Testis (tissue), 3 donors: Measurements from ENCODE around the gene COL4A6. TPM values are rescaled to one million over a fixed set of nuclear protein-coding genes. Genes with fewer than 3 reads are reported as not detected.

Experiments
- DNase-seq: peaks from one replicate; pipeline ENCODE4 v3.0.0-alpha.2; 2019
- H3K27ac ChIP-seq, 2 donors: fragments of 200-600 bp; sonication (generic); one replicate each; pipeline ENCODE4 v1.5.1; 2019
- H3K27me3 ChIP-seq: fragments of 200-600 bp; sonication (generic); one replicate; pipeline ENCODE4 v1.5.1; 2019
- H3K36me3 ChIP-seq: fragments of 200-600 bp; sonication (generic); one replicate; pipeline ENCODE4 v1.5.1; 2017; ENCODE audit warnings: low read depth; ENCODE audit errors: missing control alignments
- H3K4me1 ChIP-seq: fragments of 200-600 bp; sonication (generic); one replicate; pipeline ENCODE4 v1.5.1; 2019
- H3K4me3 ChIP-seq, 2 donors: fragments of 200-600 bp; sonication (generic); one replicate each; pipeline ENCODE4 v1.5.1; 2017 to 2019
- H3K9me3 ChIP-seq: fragments of 200-600 bp; sonication (generic); one replicate; pipeline ENCODE4 v1.5.1; 2017
- POLR2A ChIP-seq: fragments of 450-650 bp; IDR thresholded peaks from one replicate; pipeline ENCODE4 v1.6.1; 2017; ENCODE audit warnings: antibody characterized with exemption, mild to moderate bottlenecking, moderate library complexity
- WGBS, 2 donors: methylation state at CpG; one replicate each; pipeline ENCODE4 v1.1.5; 2018; 5-methylcytosine and 5-hydroxymethylcytosine counted together
- intact Hi-C: fragments of 100-400 bp; cut with DNase I; formaldehyde crosslinking; loops from one replicate; pipeline ENCODE4 v1.15.1; 2023; ENCODE audit warnings: low total_unique reads
- polyA plus RNA-seq: library from polyadenylated mRNA; stranded (reverse); fragments of 350-450 nt; fragmentation: Illumina TruSeq; extraction: RNeasy Lipid Tissue Mini Kit (QIAGEN cat#74804); gene quantifications from one replicate; pipeline ENCODE4 v1.2.3, GENCODE V29; 2014; ENCODE audit warnings: low read depth, low replicate concordance; ENCODE audit not compliant: insufficient read depth
- total RNA-seq, 2 donors: library from RNA; depleted of rRNA; stranded (reverse); fragments of >200 nt; gene quantifications; one replicate each; pipeline ENCODE4 v1.2.3, GENCODE V29; 2016
- TF ChIP-seq, protein P1 (sequence below), 3 experiments: fragments of 450-650 bp in 2 of 3; fragments of 200-600 bp in 1 of 3; sonication (generic) in 1 of 3; IDR thresholded peaks; one replicate each; pipeline ENCODE4 v1.5.1; 2016 to 2019; ENCODE audit warnings: antibody characterized with exemption in 3 of 3, mild to moderate bottlenecking in 2 of 3, moderate library complexity in 1 of 3

The COL4A6 gene
- total and polyA plus RNA-seq, 3 donors from 2014 or later, result 2.4 to 4.9 (median 3.5) TPM

DNA sequence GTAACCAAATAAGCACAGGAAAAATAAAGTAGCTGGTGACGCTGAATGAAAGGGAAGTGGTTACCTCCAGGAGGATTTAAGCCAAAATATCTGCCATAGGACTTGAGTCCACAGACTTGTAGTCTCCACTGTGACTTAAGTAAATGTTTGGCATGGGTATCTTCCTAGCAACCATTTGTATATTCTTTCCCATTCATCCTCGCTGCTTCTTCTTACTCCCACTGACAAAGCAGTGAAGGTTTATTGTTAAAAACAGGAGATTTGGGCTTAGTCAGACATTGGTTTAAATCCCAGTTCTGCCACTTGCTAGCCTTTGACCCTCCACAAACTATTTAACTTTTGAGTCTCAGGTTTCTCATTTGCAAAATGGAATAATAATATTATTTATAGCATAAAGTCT is 22.3 kb downstream of the COL4A6 start:
- intact Hi-C loops, result no loop called here
- Histone ChIP-seq H3K27me3 (no peaks in the 10 kb centered on the region), H3K4me1 (no peaks in the 10 kb centered on the region), H3K36me3 (no peaks in the 10 kb centered on the region), H3K9me3 (no peaks in the 10 kb centered on the region), H3K27ac (no peak overlapping the region), H3K4me3 (no peak overlapping the region)
- TF ChIP-seq, protein P1, sequence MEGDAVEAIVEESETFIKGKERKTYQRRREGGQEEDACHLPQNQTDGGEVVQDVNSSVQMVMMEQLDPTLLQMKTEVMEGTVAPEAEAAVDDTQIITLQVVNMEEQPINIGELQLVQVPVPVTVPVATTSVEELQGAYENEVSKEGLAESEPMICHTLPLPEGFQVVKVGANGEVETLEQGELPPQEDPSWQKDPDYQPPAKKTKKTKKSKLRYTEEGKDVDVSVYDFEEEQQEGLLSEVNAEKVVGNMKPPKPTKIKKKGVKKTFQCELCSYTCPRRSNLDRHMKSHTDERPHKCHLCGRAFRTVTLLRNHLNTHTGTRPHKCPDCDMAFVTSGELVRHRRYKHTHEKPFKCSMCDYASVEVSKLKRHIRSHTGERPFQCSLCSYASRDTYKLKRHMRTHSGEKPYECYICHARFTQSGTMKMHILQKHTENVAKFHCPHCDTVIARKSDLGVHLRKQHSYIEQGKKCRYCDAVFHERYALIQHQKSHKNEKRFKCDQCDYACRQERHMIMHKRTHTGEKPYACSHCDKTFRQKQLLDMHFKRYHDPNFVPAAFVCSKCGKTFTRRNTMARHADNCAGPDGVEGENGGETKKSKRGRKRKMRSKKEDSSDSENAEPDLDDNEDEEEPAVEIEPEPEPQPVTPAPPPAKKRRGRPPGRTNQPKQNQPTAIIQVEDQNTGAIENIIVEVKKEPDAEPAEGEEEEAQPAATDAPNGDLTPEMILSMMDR (IDR thresholded peaks at IDR 0.05), result no peak
- no peak for TF ChIP-seq POLR2A
- WGBS, 2 donors, result 49 to 60% methylated on average over 2 of the region's 2 CpGs
- no peak for DNase-seq

DNA sequence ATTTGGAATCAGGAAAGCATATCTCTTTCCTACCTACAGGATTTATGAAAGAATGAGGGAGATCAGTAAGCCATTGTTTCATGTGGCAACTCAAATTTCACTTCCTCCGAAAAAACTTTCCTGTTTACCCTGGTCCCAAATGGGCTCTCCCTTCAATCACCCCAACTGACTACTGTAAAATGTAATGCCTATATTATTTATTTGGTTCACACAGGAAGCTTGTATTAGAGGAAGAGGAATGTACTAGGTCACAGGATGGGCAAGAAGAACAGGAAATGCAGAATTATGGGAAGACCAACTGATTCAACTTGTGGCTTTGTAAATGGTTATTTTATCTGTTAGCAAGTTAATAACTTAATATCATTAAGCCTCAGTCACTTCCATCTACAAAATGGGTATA is 23.1 kb downstream of the COL4A6 start:
- WGBS, 2 donors, result 79 to 84% methylated on average over 1 of the region's 1 CpG
- Histone ChIP-seq H3K27ac (no peak overlapping the region), H3K4me1 (no peaks in the 10 kb centered on the region), H3K36me3 (no peaks in the 10 kb centered on the region), H3K27me3 (no peaks in the 10 kb centered on the region), H3K4me3 (no peak overlapping the region), H3K9me3 (no peaks in the 10 kb centered on the region)
- no peak for TF ChIP-seq POLR2A
- TF ChIP-seq, protein P1 (IDR thresholded peaks at IDR 0.05), result no peak
- intact Hi-C loops, result no loop called here
- no peak for DNase-seq

DNA sequence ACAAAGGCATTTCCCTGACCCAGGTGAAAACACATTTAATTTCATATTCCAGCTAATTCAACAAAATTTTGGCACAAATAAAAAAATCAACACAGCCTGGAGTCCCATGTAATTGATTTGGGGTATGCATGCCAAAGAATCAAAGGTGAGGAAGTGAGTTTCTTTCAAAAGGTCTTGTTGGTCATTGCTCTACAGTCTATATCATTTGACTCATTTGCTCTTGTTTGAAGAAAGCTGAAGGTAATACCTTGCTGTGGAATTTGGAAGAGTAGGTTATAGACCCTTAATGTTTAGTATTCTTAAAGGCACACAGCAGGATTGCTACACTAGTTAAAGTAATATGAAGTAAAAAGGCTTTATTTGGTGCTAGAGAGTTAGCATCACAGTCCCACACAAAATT is 25.4 kb downstream of the COL4A6 start:
- H3K4me1 ChIP-seq, result no peaks in the 10 kb centered on the region
- H3K27me3 ChIP-seq, result no peaks in the 10 kb centered on the region
- no peak overlapping the region for H3K4me3 ChIP-seq
- intact Hi-C loops, result no loop called here
- no peak for DNase-seq
- no peak for TF ChIP-seq POLR2A
- TF ChIP-seq, protein P1 (IDR thresholded peaks at IDR 0.05), result no peak
- H3K36me3 ChIP-seq, result no peaks in the 10 kb centered on the region
- no peaks in the 10 kb centered on the region for H3K9me3 ChIP-seq
- no peak overlapping the region for H3K27ac ChIP-seq

DNA sequence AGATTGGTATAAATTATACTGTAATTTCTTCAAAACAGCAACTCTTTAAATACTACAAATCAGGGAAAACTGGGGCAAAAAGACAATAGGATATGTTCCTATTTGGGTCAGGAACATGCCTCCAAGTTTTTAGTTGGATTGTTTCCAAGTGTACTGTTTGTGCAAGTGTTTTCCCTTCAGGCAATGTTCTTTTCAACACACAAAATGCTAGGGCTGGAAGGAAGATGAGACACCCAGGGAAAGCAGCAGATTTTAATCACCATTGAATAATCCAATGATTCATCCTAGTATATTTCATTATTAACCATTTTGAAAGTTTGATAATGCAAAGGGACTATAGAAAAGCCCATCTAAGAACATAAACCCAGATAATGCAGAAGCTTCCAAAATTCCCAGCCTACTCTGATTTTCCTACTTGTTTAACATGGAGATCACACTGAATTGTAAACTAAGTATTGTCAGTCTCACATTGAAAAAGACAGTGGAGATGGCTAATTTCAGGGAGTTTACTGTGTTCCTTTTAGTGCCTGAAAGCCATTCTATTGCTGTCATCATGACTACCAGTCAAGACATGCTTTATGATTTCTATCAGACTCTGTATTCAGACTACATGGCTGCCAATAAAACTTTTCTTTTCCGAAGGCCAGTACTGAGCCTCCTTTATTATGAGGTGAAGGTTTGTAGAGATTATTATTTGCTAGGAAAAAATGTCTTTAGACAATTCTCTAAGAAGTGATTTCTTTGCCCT is 38.6 kb downstream of the COL4A6 start:
- no peaks in the 10 kb centered on the region for H3K4me1 ChIP-seq
- no peaks in the 10 kb centered on the region for H3K9me3 ChIP-seq
- 57 to 89% methylated on average over 1 of the region's 1 CpG for WGBS, 2 donors
- no peak for DNase-seq
- TF ChIP-seq POLR2A, result no peak
- TF ChIP-seq, protein P1 (IDR thresholded peaks at IDR 0.05), result no peak
- no peaks in the 10 kb centered on the region for H3K27me3 ChIP-seq
- no peaks in the 10 kb centered on the region for H3K36me3 ChIP-seq
- H3K27ac ChIP-seq, result no peak overlapping the region
- H3K4me3 ChIP-seq, result no peak overlapping the region
- intact Hi-C loops, result no loop called here
